Colonic mucosa (tissue), 4 donors: Measurements from ENCODE around the gene ZNF343. TPM values are rescaled to one million over a fixed set of nuclear protein-coding genes. Genes with fewer than 3 reads are reported as not detected.

Source experiments
- DNase-seq: peaks from one replicate; pipeline ENCODE4 v3.0.0-alpha.2; 2020
- H3K27ac ChIP-seq: fragments of 200-600 bp; one replicate; pipeline ENCODE4 v1.8.0; 2021
- H3K27me3 ChIP-seq: fragments of 200-600 bp; one replicate; pipeline ENCODE4 v1.8.0; 2021
- H3K36me3 ChIP-seq: fragments of 200-600 bp; one replicate; pipeline ENCODE4 v1.8.0; 2021
- H3K4me1 ChIP-seq: fragments of 200-600 bp; one replicate; pipeline ENCODE4 v1.8.0; 2021; ENCODE audit warnings: mild to moderate bottlenecking
- H3K4me3 ChIP-seq: fragments of 200-600 bp; one replicate; pipeline ENCODE4 v1.8.0; 2021
- H3K9ac ChIP-seq, 2 donors: one replicate each; pipeline ENCODE4 v1.7.0; 2013; ENCODE audit warnings: control low read depth in 2 of 2, low read depth in 2 of 2, low read length in 2 of 2
- H3K9me3 ChIP-seq: fragments of 200-600 bp; one replicate; pipeline ENCODE4 v1.8.0; 2021
- CTCF ChIP-seq: fragments of 200-600 bp; IDR thresholded peaks from one replicate; pipeline ENCODE4 v1.8.0; 2022; ENCODE audit warnings: antibody characterized with exemption, mild to moderate bottlenecking
- intact Hi-C: fragments of 100-400 bp; cut with DNase I; formaldehyde crosslinking; loops from one replicate; pipeline ENCODE4 v1.14.1; 2022
- total RNA-seq, 2 donors: library from RNA; stranded (reverse); fragmentation: NEBNext Ultra II Directional in 1 of 2; extraction: Animal tissue kit (Norgen Biotek cat#: 25700) in 1 of 2; gene quantifications; one replicate each; pipeline ENCODE4 v1.2.1, GENCODE V29; 2021
- donor health status: healthy.
- donor health status: DM: no; HTN: no; CAD: no.
- donor health status: DM: no; HTN: no; CAD: no.

The ZNF343 gene
- total RNA-seq, 2 donors from 2014 or later = 6.5 to 8.5 TPM

GRCh38 chr20:2541940-2542339, 33.2 kb upstream of the ZNF343 start:
- Histone ChIP-seq H3K27me3 (no peaks in the 10 kb centered on the region), H3K4me1 (no peaks in the 10 kb centered on the region), H3K27ac (no peak overlapping the region), H3K36me3 (no peaks in the 10 kb centered on the region), H3K9ac (no peak overlapping the region), H3K4me3 (no peak overlapping the region), H3K9me3 (no peaks in the 10 kb centered on the region)
- DNase-seq = no peak
- no peak for TF ChIP-seq CTCF
- intact Hi-C loops = no loop called here

- no peak for DNase-seq
- Histone ChIP-seq H3K4me1 (no peaks in the 10 kb centered on the region), H3K27ac (no peak overlapping the region), H3K9me3 (no peaks in the 10 kb centered on the region), H3K27me3 (no peaks in the 10 kb centered on the region), H3K4me3 (no peak overlapping the region), H3K9ac (no peak overlapping the region), H3K36me3 (no peaks in the 10 kb centered on the region)
- intact Hi-C loops = no loop called here
- no peak for TF ChIP-seq CTCF
These were observed 30.4 kb upstream of the ZNF343 start for GRCh38 chr20:2538931-2539720.

GRCh38 chr20:2538356-2538755, 29.6 kb upstream of the ZNF343 start:
- H3K9ac ChIP-seq = no peak overlapping the region
- H3K27me3 ChIP-seq = no peaks in the 10 kb centered on the region
- intact Hi-C loops = no loop called here
- H3K4me3 ChIP-seq = no peak overlapping the region
- H3K27ac ChIP-seq = no peak overlapping the region
- no peak for TF ChIP-seq CTCF
- H3K4me1 ChIP-seq = no peaks in the 10 kb centered on the region
- no peak for DNase-seq
- H3K36me3 ChIP-seq = no peaks in the 10 kb centered on the region
- no peaks in the 10 kb centered on the region for H3K9me3 ChIP-seq

- Histone ChIP-seq H3K9ac (no peak overlapping the region), H3K9me3 (no peaks in the 10 kb centered on the region), H3K4me1 (no peaks in the 10 kb centered on the region), H3K36me3 (no peaks in the 10 kb centered on the region), H3K27ac (no peak overlapping the region), H3K4me3 (no peak overlapping the region), H3K27me3 (no peaks in the 10 kb centered on the region)
- DNase-seq = no peak
- intact Hi-C loops = no loop called here
- no peak for TF ChIP-seq CTCF
These were observed 28.4 kb upstream of the ZNF343 start for GRCh38 chr20:2537101-2537500.

GRCh38 chr20:2536560-2536986, 27.9 kb upstream of the ZNF343 start, which contains the start of gene TMC2:
Gene TMC2, plus strand, starts transcription at chr20:2536573. Its CDS starts 49 bp downstream, at chr20:2536622.
- no peaks in the 10 kb centered on the region for H3K4me1 ChIP-seq
- no peak within 1 kb of the TSS for H3K4me3 ChIP-seq
- no peaks in the 10 kb centered on the region for H3K9me3 ChIP-seq
- no peaks in the 10 kb centered on the region for H3K36me3 ChIP-seq
- no peak for DNase-seq
- H3K27me3 ChIP-seq = no peaks in the 10 kb centered on the region
- H3K27ac ChIP-seq = no peak within 1 kb of the TSS
- intact Hi-C loops = no loop called here
- no peak for TF ChIP-seq CTCF
- H3K9ac ChIP-seq = no peak within 1 kb of the TSS
